K562 (cell line): ENCODE data around the gene ADRA1B. TPM values are rescaled to one million over a fixed set of nuclear protein-coding genes. Genes with fewer than 3 reads are reported as not detected.

Source experiments
- ATAC-seq: fragments of 200-7000 bp; cut with Tn5 transposase; 3 replicates; pipeline ENCODE4 v1.9.1; 2020; ENCODE audit warnings: moderate library complexity
- BruUV-seq: library from RNA; stranded (reverse); fragments of 400-500 nt; replicated peaks from 2 replicates; lab custom pipeline; 2021; lab: Mats Ljungman, UMichigan
- CTCF ChIA-PET: fragments of 300-600 bp; formaldehyde crosslinking; extraction: SDS; loops from one replicate; lab custom pipeline; 2021; ENCODE audit warnings: low intra/inter-chr PET ratio; lab: Yijun Ruan, JAX
- POLR2A ChIA-PET: fragments of 300-600, 350-650 bp; sonication (Branson Sonifier 250); formaldehyde crosslinking; extraction: SDS; loops from one replicate; lab custom pipeline; 2021; ENCODE audit warnings: antibody characterized with exemption, inconsistent platforms; lab: Yijun Ruan, JAX
- DNase-seq, 4 experiments: peaks; one replicate each; pipeline versions ENCODE4 v3.0.0 to v3.0.0-alpha.2; 2011 to 2018; ENCODE audit warnings: low spot score in 3 of 4, mixed read lengths in 3 of 4; ENCODE audit errors: extremely low read depth in 1 of 4
- FAIRE-seq: peaks from 2 replicates; lab custom pipeline; 2011; peaks lifted over from hg19 to GRCh38; lab: Jason Lieb, UNC
- H2AFZ ChIP-seq: 2 replicates; pipeline ENCODE4 v1.6.0; 2011; ENCODE audit warnings: low read depth, low read length, control low read depth, inconsistent platforms
- H3K27ac ChIP-seq: fragments of 200-600 bp; 3 replicates; pipeline ENCODE4 v1.8.0; 2011; ENCODE audit warnings: low read depth, mild to moderate bottlenecking, control low read depth, inconsistent platforms, low read length, moderate library complexity, mixed read lengths; ENCODE audit errors: extremely low read depth
- H3K27me3 ChIP-seq, 2 experiments: fragments of 300-600 bp in 1 of 2; 2 replicates in 1 of 2; 3 replicates in 1 of 2; pipeline versions ENCODE4 v1.6.0 to v1.8.0; 2011; ENCODE audit warnings: inconsistent platforms in 2 of 2, low read length in 2 of 2, mild to moderate bottlenecking in 1 of 2, mixed read lengths in 1 of 2, moderate library complexity in 1 of 2; ENCODE audit not compliant: control insufficient read depth in 2 of 2, insufficient read depth in 2 of 2
- H3K36me3 ChIP-seq: fragments of 300-600 bp; 3 replicates; pipeline ENCODE4 v1.8.0; 2011; ENCODE audit warnings: mild to moderate bottlenecking, low read length, inconsistent platforms; ENCODE audit not compliant: control insufficient read depth, insufficient read depth
- H3K4me1 ChIP-seq, 2 experiments: fragments of 200-600 bp in 1 of 2; replicated peaks in 1 of 2; 2 replicates in 1 of 2; 3 replicates in 1 of 2; pipeline versions ENCODE4 v1.5.1 to v1.8.0; 2011; ENCODE audit warnings: inconsistent platforms in 2 of 2, low read length in 2 of 2, mild to moderate bottlenecking in 1 of 2, mixed read lengths in 1 of 2, moderate library complexity in 1 of 2; ENCODE audit not compliant: control insufficient read depth in 2 of 2, insufficient read depth in 2 of 2
- H3K4me2 ChIP-seq: 2 replicates; pipeline ENCODE4 v1.6.1; 2011; ENCODE audit warnings: low read length, control low read depth, inconsistent platforms, mixed read lengths; ENCODE audit not compliant: insufficient read depth
- H3K4me3 ChIP-seq: fragments of 200-600 bp; sonication (generic), shearing (Covaris generic); 2 replicates; pipeline ENCODE4 v1.5.1; 2016; ENCODE audit warnings: control low read depth, inconsistent platforms
- H3K79me2 ChIP-seq: fragments of 200-600 bp; 3 replicates; pipeline ENCODE4 v1.8.0; 2011; ENCODE audit warnings: low read length, inconsistent platforms; ENCODE audit not compliant: control insufficient read depth, insufficient read depth
- H3K9ac ChIP-seq, 2 experiments: 2 replicates each; pipeline versions ENCODE4 v1.6.0 to v1.6.1; 2011; ENCODE audit warnings: low read depth in 2 of 2, low read length in 2 of 2, control low read depth in 1 of 2, inconsistent platforms in 1 of 2, mild to moderate bottlenecking in 1 of 2, mixed read lengths in 1 of 2; ENCODE audit not compliant: insufficient read depth in 1 of 2
- H3K9me1 ChIP-seq: one replicate; pipeline ENCODE4 v1.6.0; 2011; ENCODE audit warnings: inconsistent platforms, mild to moderate bottlenecking, low read length, moderate library complexity; ENCODE audit not compliant: control insufficient read depth, insufficient read depth
- H3K9me3 ChIP-seq: replicated peaks from 2 replicates; pipeline ENCODE4 v1.5.1; 2011; ENCODE audit warnings: low read depth, low read length, inconsistent platforms; ENCODE audit not compliant: control insufficient read depth, insufficient read depth
- H4K20me1 ChIP-seq: replicated peaks from 2 replicates; pipeline ENCODE4 v1.6.1; 2011; ENCODE audit warnings: low read length, inconsistent platforms, mixed read lengths; ENCODE audit not compliant: control insufficient read depth, insufficient read depth
- C11orf30 ChIP-seq: fragments of 450-650 bp; IDR thresholded peaks from 2 replicates; pipeline ENCODE4 v1.6.1; 2016; ENCODE audit warnings: low read depth, mild to moderate bottlenecking
- NCOA2 ChIP-seq, 2 experiments: fragments of 450-650 bp; IDR thresholded peaks; 2 replicates each; pipeline ENCODE4 v1.6.1; 2018; ENCODE audit warnings: mild to moderate bottlenecking in 2 of 2, moderate library complexity in 1 of 2; ENCODE audit not compliant: partially characterized antibody in 2 of 2
- RHOXF2B ChIP-seq: fragments of 250-450 bp; sonication (Bioruptor Pico); conservative IDR thresholded peaks from 2 replicates; pipeline ENCODE4 v1.5.1; 2021
- SFPQ ChIP-seq: fragments of 200-400 bp; formaldehyde crosslinking; IDR thresholded peaks from 2 replicates; pipeline ENCODE4 v1.6.1; 2017; ENCODE audit warnings: mild to moderate bottlenecking, low read depth, low read length, moderate library complexity
- XRCC3 ChIP-seq: fragments of 450-650 bp; IDR thresholded peaks from 2 replicates; pipeline ENCODE4 v1.6.1; 2017; ENCODE audit warnings: mild to moderate bottlenecking, moderate library complexity
- ZFP30 ChIP-seq: fragments of 250-450 bp; sonication (Bioruptor Pico); IDR thresholded peaks from 2 replicates; pipeline ENCODE4 v1.8.0; 2022; ENCODE audit warnings: moderate library complexity, mild to moderate bottlenecking, inconsistent platforms, borderline replicate concordance
- ZFP36 ChIP-seq: fragments of 150-350 bp; IDR thresholded peaks from 2 replicates; pipeline ENCODE4 v1.6.1; 2018; ENCODE audit warnings: low read length, low read depth; ENCODE audit not compliant: partially characterized antibody
- ZFX ChIP-seq: sonication (generic); formaldehyde crosslinking; IDR thresholded peaks from 2 replicates; pipeline ENCODE4 v1.8.0; 2022; ENCODE audit warnings: mild to moderate bottlenecking, missing genetic modification reagents, moderate library complexity
- ZNF778 ChIP-seq: fragments of 450-650 bp; formaldehyde crosslinking; IDR thresholded peaks from 2 replicates; pipeline ENCODE4 v1.4.0; 2020; ENCODE audit warnings: mild to moderate bottlenecking, moderate library complexity
- WGBS: fragments of 100-300 bp; shearing (Covaris generic); methylation state at CpG from one replicate; pipeline ENCODE4 v1.1.6; 2016; ENCODE audit warnings: low coverage, mixed read lengths; ENCODE audit not compliant: insufficient coverage; ENCODE audit errors: missing lambda C conversion rate; 5-methylcytosine and 5-hydroxymethylcytosine counted together
- in situ Hi-C: fragments of 300-500 bp; cut with MboI; formaldehyde crosslinking; loops from 4 replicates; pipeline ENCODE4 v1.15.0; 2018; ENCODE audit warnings: inconsistent platforms, mixed read lengths
- intact Hi-C: fragments of 100-400 bp; cut with micrococcal nuclease; formaldehyde crosslinking; loops from 2 replicates; pipeline ENCODE4 v1.14.2; 2022
- polyA plus RNA-seq, 8 experiments: library from polyadenylated mRNA; depleted of rRNA in 4 of 8; stranded (reverse) in 5 of 8; unstranded in 3 of 8; fragments of >200 nt; fragmentation: Nextera tagmentation in 2 of 8; fragmentation: Illumina TruSeq in 1 of 8; extraction: Ambion mirVana in 2 of 8; extraction: Trizol in 1 of 8; gene quantifications; 2 replicates each; pipeline versions ENCODE4 v1.2.1 to v1.2.3, GENCODE V29; 2011 to 2014; ENCODE audit warnings: inconsistent platforms in 1 of 8, missing spikeins in 1 of 8
- total RNA-seq, 7 experiments: library from RNA; depleted of rRNA in 6 of 7; stranded (reverse); fragments of >200 nt in 6 of 7; fragmentation: Illumina TruSeq in 2 of 7; extraction: Trizol in 2 of 7; gene quantifications; 2 replicates each; pipeline versions ENCODE4 v1.2.1 to v1.2.3, GENCODE V29; 2011 to 2021; ENCODE audit warnings: low replicate concordance in 1 of 7
- TF ChIP-seq, protein P1 (sequence below): sonication (generic); formaldehyde crosslinking; IDR thresholded peaks from 2 replicates; pipeline ENCODE4 v1.8.1; 2023; ENCODE audit warnings: mild to moderate bottlenecking, missing genetic modification reagents

ADRA1B gene
- total and polyA plus RNA-seq, 9 of the 15 experiments (the other 6 are each of a cell fraction or from before 2014, with no cell fraction given), result not detected

- Histone ChIP-seq H3K9me3 (no peaks in the 10 kb centered on the region), H4K20me1 (no peaks in the 10 kb centered on the region), H3K27me3 (peaks cover 14 to 36% of the 10 kb centered on the region in 2 experiments), H3K4me1 (no peaks in the 10 kb centered on the region), H2AFZ (no peak overlapping the region), H3K79me2 (no peaks in the 10 kb centered on the region), H3K4me3 (no peak overlapping the region), H3K27ac (no peak overlapping the region), H3K9me1 (no peaks in the 10 kb centered on the region), H3K9ac (no peak overlapping the region), H3K36me3 (no peaks in the 10 kb centered on the region), H3K4me2 (no peak overlapping the region)
- no peak for DNase-seq
- POLR2A ChIA-PET, result interaction anchor here (0.6 kb wide), 1 partner anchor 20 kb away, joined by 4 read pairs; no protein-coding TSS in a partner anchor
- intact Hi-C loops (no loop called here), in situ Hi-C loops (loop anchor here (10.0 to 25.0 kb wide), 2 partner anchors 534 to 816 kb away; no protein-coding TSS in a partner anchor)
- FAIRE-seq, result no peak
- TF ChIP-seq C11orf30 (no peak), ZFP36 (peak; percentile 61)
- CTCF ChIA-PET, result no interaction called here
- WGBS, result 0% methylated on average over 2 of the region's 2 CpGs
- no TSS peak for BruUV-seq
- ATAC-seq, result no peak
Observed at GRCh38 chr5:159978358-159978757, 62.1 kb downstream of the ADRA1B start.

GRCh38 chr5:159982421-159983173, 66.3 kb downstream of the ADRA1B start:
- H3K79me2 ChIP-seq, result no peaks in the 10 kb centered on the region
- ChIA-PET CTCF (no interaction called here), POLR2A (no interaction called here)
- in situ Hi-C loops, result loop anchor here (25.0 kb wide), 1 partner anchor 820 kb away; no protein-coding TSS in a partner anchor
- no peaks in the 10 kb centered on the region for H3K36me3 ChIP-seq
- H3K4me1 ChIP-seq, result peaks cover 0 to 8% of the 10 kb centered on the region in 2 experiments; a peak in 2 of 5 replicates
- H3K4me3 ChIP-seq, result no peak overlapping the region
- under 1% methylated on average over 8 of the region's 8 CpGs for WGBS
- H3K27me3 ChIP-seq, result peaks cover 12 to 53% of the 10 kb centered on the region in 2 experiments; a peak in 4 of 5 replicates
- H4K20me1 ChIP-seq, result no peaks in the 10 kb centered on the region; the same call in 1 of the 2 replicates
- no peaks in the 10 kb centered on the region for H3K9me1 ChIP-seq
- ATAC-seq (no peak), DNase-seq (no peak), FAIRE-seq (no peak)
- no peak overlapping the region for H3K27ac ChIP-seq
- no peak overlapping the region for H2AFZ ChIP-seq
- H3K4me2 ChIP-seq, result no peak overlapping the region
- no TSS peak for BruUV-seq
- no peak overlapping the region for H3K9ac ChIP-seq
- intact Hi-C loops, result no loop called here
- no peaks in the 10 kb centered on the region for H3K9me3 ChIP-seq
- TF ChIP-seq ZFX (CRISPR knock-in tag), result no peak
- TF ChIP-seq, protein P1, sequence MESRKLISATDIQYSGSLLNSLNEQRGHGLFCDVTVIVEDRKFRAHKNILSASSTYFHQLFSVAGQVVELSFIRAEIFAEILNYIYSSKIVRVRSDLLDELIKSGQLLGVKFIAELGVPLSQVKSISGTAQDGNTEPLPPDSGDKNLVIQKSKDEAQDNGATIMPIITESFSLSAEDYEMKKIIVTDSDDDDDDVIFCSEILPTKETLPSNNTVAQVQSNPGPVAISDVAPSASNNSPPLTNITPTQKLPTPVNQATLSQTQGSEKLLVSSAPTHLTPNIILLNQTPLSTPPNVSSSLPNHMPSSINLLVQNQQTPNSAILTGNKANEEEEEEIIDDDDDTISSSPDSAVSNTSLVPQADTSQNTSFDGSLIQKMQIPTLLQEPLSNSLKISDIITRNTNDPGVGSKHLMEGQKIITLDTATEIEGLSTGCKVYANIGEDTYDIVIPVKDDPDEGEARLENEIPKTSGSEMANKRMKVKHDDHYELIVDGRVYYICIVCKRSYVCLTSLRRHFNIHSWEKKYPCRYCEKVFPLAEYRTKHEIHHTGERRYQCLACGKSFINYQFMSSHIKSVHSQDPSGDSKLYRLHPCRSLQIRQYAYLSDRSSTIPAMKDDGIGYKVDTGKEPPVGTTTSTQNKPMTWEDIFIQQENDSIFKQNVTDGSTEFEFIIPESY, result no peak
- TF ChIP-seq NCOA2 (IDR thresholded peaks at IDR 0.05; ENCODE audit: partially characterized antibody in 2 of 2), result no peak
- no peak for TF ChIP-seq ZNF778 (CRISPR knock-in tag)
- TF ChIP-seq XRCC3, result no peak
- no peak for TF ChIP-seq RHOXF2B (CRISPR knock-in tag)
- TF ChIP-seq ZFP30, result no peak
- TF ChIP-seq SFPQ, result no peak
